ENCODE data around the gene SLC15A4. TPM values are rescaled to one million over a fixed set of nuclear protein-coding genes. Genes with fewer than 3 reads are reported as not detected.

Gene SLC15A4
- polyA plus RNA-seq, 1 of the 3 experiments (the other 2 are of a cell fraction) = 14.5 TPM

- TF ChIP-seq MXI1 (IDR thresholded peaks at IDR 0.05; ENCODE audit: low read depth, low read length) (no peak), ELF1 (IDR thresholded peaks at IDR 0.05) (no peak)
These were observed 31.4 kb downstream of the SLC15A4 start (continued) for GRCh38 chr12:128792398-128792797.

- H3K36me3 ChIP-seq (replicated peaks in 1 of 2; ENCODE audit: control insufficient read depth in 1 of 2, insufficient read depth in 2 of 2, low read length in 1 of 2) = peaks cover 17 to 40% of the 10 kb centered on the region in 2 experiments
These were observed 32.1 kb downstream of the SLC15A4 start for GRCh38 chr12:128791395-128792322.

More at GRCh38 chr12:128791395-128792322, 32.1 kb downstream of the SLC15A4 start:
- Histone ChIP-seq H3F3A (replicated peaks; ENCODE audit: insufficient read depth) (no peaks in the 10 kb centered on the region), H3K27me3 (ENCODE audit: insufficient read depth) (no peaks in the 10 kb centered on the region), H3K27ac (ENCODE audit: low read depth in 2 of 2, low read length in 1 of 2) (no peak overlapping the region), H4K20me1 (ENCODE audit: insufficient read depth) (no peaks in the 10 kb centered on the region), H3K4me2 (no peak overlapping the region), H2AFZ (ENCODE audit: low read depth) (no peak overlapping the region), H3K4me3 (ENCODE audit: low read depth in 2 of 2, low read length in 1 of 2) (no peak overlapping the region), H3K9me3 (no peaks in the 10 kb centered on the region), H3K4me1 (ENCODE audit: control insufficient read depth in 1 of 2, insufficient read depth in 2 of 2, low read depth in 1 of 2, low read length in 1 of 2) (no peaks in the 10 kb centered on the region; a peak in 1 of 4 replicates), H3K9me2 (no peaks in the 10 kb centered on the region), H3K79me2 (ENCODE audit: insufficient read depth) (no peaks in the 10 kb centered on the region), H3K9ac (no peak overlapping the region)
- DNase-seq = peak; percentile 32
- no peak for TF ChIP-seq RAD21 (IDR thresholded peaks at IDR 0.05; ENCODE audit: low read length)
- TF ChIP-seq PBX3 (IDR thresholded peaks at IDR 0.05) = no peak
- TF ChIP-seq TAF1 (IDR thresholded peaks at IDR 0.05; ENCODE audit: borderline replicate concordance, low read depth, low read length) = no peak
- no peak for TF ChIP-seq FOXJ3 (CRISPR knock-in tag; IDR thresholded peaks at IDR 0.05)
- no peak for TF ChIP-seq RXRA (IDR thresholded peaks at IDR 0.05; ENCODE audit: borderline replicate concordance, low read depth)
- no peak for TF ChIP-seq RFX5 (IDR thresholded peaks at IDR 0.05; ENCODE audit: low read length)
- TF ChIP-seq SIN3A (IDR thresholded peaks at IDR 0.05; ENCODE audit: borderline replicate concordance, low read depth, low read length) = no peak
- no peak for TF ChIP-seq POLR2AphosphoS5 (IDR thresholded peaks at IDR 0.05; ENCODE audit: low read depth, low read length)
- TF ChIP-seq CTCF (IDR thresholded peaks at IDR 0.05) = no peak
- no peak for TF ChIP-seq SMC3 (IDR thresholded peaks at IDR 0.05; ENCODE audit: low read depth, low read length)
- TF ChIP-seq NRF1 (IDR thresholded peaks at IDR 0.05; ENCODE audit: low read depth, low read length) = no peak
- TF ChIP-seq MXI1 (IDR thresholded peaks at IDR 0.05; ENCODE audit: low read depth, low read length) = no peak
- no peak for TF ChIP-seq USF2 (IDR thresholded peaks at IDR 0.05; ENCODE audit: borderline replicate concordance, low read depth, low read length)
- no peak for TF ChIP-seq NFIC (IDR thresholded peaks at IDR 0.05; ENCODE audit: borderline replicate concordance)
- no peak for TF ChIP-seq YY1 (IDR thresholded peaks at IDR 0.05; ENCODE audit: low read depth)
- TF ChIP-seq MEF2A (IDR thresholded peaks at IDR 0.05; ENCODE audit: borderline replicate concordance, low read depth) = no peak
- TF ChIP-seq GATA2 (CRISPR knock-in tag; IDR thresholded peaks at IDR 0.05) = no peak
- TF ChIP-seq ZBTB33 (IDR thresholded peaks at IDR 0.05; ENCODE audit: borderline replicate concordance, low read depth) = no peak
- POLR2A ChIA-PET = interaction anchor here (1.0 kb wide), 1 partner anchor 32 kb away, joined by 3 read pairs; the partner anchor contains the start of gene SLC15A4
- CTCF ChIA-PET = interaction anchor here (1.9 kb wide), 1 partner anchor 9 kb away, joined by 7 read pairs; no protein-coding TSS in a partner anchor
- 93% methylated on average over 20 of the region's 24 CpGs for WGBS (ENCODE audit: low lambda C conversion rate)

Measured in SK-N-SH (cell line).